GM19043 (cell line): ENCODE measurements around the gene ADIRF.

Source experiments
- ATAC-seq: cut with Tn5 transposase; IDR thresholded peaks from one replicate; pipeline ENCODE4 v1.9.1; 2021; ENCODE audit warnings: low read depth; ENCODE audit not compliant: unreplicated experiment

The ADIRF gene

GRCh38 chr10:86960003-86960862 lies 8.0 kb upstream of the ADIRF start:
- peak; percentile 59 for ATAC-seq

DNA sequence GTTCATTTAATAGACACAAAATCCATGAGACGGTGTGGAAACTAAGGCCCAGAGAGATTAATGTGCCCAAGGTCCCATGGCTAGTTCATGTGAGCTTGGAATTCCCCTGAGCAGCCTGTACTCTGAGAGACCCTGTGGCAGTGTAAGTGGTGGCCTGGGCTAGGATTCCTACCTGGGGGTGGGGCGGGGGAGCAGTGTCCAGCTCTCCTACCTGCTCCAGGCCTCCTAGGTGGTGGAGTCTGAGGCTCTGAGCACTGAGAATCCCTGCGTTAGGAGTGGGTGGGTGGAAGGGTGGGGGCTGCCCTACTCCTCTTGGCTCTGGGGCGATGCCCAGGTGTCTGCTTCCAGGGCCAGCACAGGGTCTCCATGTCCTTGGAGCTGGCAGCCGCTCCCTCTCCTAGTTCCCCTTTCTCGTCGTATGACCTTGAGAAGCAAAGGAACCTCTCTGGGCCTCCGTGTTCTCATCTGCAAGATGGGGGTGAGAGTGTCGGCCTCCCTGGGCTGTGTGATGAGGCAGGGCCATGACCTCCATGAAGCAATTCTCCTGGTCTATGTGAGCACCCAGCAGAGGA lies 7.3 kb upstream of the ADIRF start:
- no peak for ATAC-seq

- ATAC-seq: no peak
These were observed 6.7 kb upstream of the ADIRF start for GRCh38 chr10:86961481-86962091.

DNA sequence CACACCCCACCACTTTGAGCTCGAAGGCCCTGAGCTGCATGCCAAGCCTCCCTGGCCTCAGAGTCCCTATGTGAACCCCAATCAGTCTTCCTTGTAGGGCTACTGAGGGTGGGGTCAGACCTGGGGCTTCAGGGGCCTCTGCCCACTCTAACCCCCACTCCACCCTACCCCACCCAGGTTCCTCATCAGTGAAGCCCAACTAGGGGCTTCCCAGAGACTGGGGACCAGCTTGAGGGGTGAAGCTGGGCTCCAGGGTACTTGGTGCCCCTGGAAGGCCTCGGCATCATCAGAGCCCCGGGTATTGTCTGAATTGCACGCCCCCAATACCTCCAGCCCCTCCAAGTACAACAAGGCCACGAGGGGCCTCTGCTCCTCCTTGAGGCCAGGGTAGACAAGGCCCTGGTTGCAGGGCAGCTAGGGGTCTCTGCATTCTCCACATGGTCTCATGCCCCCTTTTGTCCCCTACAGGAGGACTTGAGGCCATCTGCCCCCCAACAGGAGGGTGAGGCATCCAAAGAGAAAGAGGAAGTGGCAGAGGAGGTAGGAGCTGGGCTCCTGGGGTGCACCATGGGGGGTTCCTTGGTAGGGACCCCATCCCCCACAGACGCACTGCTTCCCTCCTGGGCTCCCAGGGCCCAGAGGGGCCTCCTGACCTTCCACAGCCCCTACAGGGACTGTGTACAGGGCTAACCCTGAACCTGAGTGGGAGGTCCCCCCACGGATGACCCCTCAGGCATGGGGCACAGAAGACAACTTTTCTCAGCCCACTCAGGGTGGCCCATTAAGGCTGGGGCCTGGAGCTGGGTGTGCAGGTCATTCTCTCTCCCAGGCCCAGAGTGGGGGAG lies 5.9 kb upstream of the ADIRF start:
- no peak for ATAC-seq

DNA sequence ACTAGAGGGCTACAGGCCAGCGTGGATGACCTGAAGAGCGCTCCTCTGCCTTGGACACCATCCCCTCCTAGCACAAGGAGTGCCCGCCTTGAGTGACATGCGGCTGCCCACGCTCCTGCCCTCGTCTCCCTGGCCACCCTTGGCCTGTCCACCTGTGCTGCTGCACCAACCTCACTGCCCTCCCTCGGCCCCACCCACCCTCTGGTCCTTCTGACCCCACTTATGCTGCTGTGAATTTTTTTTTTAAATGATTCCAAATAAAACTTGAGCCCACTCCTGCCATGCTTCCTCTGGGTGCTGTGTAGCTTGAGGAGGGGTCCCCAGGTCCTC lies 5.3 kb upstream of the ADIRF start:
- ATAC-seq: no peak

DNA sequence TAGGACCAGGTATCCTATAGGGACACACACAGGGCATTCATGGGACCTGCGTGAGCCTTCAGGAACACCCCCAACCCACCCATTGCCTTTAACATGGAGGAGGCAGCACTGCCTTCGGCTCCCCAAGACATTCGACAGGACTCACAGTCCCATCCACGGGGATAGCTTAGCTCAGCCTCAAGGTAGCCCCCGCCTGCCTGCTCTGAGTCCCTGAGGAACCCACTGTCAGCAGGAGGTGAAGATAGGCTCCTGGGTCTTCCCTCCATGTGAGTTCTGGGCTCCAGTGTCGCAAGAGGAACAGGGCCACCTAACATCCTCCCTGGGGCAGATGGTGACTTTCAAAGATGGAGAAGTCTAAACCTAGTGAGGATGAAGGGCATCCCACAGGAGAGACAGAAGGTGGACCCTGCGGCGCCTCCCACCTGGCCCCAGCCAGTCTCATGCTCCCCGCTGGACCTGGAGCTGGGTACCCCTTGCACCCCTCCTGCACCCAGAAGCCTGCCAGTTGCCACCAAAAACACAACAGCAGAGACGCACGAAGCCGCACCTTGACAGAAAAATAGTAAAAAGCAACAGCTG lies 4.9 kb upstream of the ADIRF start:
- no peak for ATAC-seq

- ATAC-seq: no peak
These were observed 4.0 kb upstream of the ADIRF start for GRCh38 chr10:86964061-86964846.

DNA sequence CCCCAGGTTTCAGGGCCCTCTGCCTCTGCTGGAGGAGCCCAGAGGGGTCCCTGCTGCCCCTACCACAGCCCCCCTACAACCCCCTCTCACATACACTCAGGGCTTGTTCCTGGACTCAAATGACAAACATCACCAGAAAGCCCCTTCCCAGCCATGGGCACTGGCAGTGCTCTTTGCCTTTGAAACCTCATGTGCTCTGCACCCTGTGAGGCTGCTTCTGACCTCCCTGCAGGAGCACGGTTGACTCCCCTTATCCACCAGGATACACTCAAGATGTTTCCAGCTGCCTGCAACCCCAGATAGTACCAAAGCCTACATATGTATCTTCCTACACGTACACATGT lies 3.5 kb upstream of the ADIRF start:
- no peak for ATAC-seq

DNA sequence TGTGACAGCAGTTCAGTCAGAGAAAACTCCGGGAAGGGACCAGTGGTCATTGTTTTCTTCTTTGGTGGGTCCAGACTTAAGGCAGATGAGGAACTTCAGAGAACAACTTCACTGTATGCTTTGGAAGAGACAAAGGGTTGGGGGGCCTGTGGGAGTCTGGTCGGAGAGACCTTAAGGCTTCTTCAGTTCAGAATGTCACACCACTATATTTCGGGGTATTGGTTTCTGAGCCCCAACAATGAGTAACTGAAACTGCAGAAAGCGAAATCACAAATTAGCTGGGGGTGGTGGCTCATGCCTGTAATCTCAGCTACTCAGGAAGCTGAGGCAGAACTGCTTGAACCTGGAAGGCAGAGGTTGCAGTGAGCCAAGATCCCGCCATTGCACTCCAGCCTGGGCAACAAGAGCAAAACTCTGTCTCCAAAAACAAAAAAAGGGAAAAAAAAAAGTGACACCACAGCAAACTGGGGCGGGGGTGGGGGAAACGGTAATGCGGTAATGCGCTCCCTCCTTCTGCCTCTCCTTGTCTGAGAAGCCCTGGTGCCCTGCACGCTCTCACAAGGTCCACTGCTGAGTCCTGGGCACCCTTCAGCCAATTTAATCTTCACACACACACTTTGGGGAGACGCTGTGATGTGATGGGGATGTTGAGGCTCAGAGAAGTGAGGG lies 2.2 kb upstream of the ADIRF start:
- no peak for ATAC-seq

- no peak for ATAC-seq
These were observed 771 bp upstream of the ADIRF start for GRCh38 chr10:86967481-86967941.

GRCh38 chr10:86968994-86969355 lies 693 bp downstream of the ADIRF start:
- no peak for ATAC-seq

DNA sequence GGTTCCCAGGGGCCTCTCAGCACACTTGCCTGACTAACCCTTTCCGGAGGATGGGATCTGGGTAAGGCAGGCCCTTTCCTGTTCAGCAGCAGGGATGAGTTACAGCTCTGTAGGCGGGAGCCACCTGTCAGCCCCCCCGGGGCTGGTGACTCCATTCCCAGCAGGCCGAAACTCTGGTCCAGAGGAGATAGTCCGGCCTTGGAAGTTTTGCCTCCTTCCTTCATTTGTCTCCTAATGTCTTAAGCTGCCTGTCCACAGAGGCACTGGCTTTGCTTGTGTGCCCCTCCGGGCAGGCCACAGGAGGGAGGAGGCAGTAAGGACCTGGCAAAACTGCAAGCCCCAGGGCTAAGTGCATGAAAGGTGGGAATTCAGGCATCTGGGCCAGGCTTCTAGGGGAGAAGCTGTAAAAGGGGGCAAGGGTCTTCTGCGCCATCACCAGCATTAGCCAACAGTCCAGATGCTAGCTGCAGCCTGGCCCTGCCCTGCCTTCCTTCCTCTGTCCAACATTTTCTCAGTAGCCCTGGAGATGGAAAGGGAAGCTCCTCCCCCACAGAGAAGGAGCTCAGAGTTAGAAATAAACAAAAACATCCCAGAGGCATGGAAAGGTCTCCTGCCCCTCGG lies 1.2 kb downstream of the ADIRF start:
- no peak for ATAC-seq

DNA sequence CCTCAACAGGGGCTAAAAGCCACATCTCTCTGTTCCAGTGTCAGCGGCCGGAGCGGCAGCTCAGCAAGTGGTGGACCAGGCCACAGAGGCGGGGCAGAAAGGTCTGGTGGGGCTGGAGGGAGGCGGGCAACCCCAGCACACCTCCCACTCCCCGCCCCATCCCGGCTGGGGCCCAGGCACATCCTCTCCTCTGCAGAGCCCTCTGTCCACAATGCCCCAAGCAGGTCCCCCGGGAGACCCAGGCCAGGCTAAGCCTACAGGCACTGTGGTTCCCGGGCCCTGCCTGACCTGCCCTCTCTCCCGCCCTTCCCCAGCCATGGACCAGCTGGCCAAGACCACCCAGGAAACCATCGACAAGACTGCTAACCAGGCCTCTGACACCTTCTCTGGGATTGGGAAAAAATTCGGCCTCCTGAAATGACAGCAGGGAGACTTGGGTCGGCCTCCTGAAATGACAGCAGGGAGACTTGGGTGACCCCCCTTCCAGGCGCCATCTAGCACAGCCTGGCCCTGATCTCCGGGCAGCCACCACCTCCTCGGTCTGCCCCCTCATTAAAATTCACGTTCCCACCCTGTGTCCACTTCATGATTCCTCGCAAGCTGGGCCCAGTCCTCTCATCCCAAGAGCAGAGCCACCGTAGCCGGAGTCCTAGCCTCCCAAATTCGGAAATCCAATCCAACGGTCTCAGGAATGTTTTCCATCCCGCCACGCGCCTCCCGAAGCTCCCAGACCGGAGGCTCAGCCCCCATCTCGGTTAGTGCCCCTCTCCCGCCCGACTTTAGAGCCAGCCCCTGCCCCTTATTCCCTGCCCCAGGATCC lies 2.1 kb downstream of the ADIRF start:
- no peak for ATAC-seq

DNA sequence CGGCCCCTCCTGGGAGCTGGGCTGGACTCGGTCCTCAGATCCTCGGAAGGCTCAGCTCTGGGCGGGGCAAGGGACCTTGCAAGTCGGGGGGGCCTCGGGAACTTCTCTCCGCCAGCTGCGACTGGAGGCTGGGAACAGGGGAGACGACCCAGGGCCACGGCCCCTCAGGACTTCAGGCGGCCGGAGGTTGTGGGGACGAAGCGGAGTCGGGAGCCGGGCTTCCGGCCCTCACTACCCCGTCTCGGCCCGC lies 2.6 kb downstream of the ADIRF start:
- no peak for ATAC-seq

- peak; percentile 71 for ATAC-seq
These were observed 3.1 kb downstream of the ADIRF start for GRCh38 chr10:86971232-86971991.

DNA sequence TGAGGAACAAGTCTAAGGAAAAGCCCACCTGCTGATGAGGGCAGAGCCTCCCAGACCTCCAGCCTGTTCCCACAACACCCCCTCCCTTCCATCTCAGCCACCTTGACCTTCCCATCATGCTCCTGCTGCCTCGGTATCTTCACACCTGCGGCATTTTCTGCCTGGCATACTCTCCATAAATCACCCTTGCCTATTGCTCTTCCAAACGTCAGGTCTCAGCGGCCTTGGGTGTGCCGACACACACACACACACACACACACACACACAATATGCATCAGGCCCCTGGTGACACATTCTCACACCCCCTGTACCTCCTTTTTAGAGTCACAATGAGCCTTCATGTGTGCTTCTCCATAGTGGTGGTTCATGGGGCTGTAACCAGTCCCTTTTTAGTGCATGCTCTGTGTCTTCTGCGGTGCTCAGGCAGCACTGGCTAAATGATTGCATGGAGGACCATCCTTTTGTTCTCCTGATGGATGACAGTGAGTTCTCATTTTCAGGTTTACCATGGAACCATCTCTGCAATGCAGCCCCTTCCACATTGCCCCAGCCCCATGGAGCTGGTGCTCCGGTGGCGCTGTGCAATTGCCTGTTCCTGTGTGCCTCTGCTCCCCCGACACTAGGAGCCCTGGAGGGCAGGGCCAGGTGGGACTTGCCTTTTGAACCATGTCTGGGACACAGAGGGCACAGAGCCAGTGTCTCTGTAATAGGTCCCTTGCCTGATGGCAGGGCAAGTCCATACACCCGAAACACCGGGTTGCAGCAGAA lies 4.5 kb downstream of the ADIRF start:
- ATAC-seq: no peak

- ATAC-seq: no peak
These were observed 6.2 kb downstream of the ADIRF start for GRCh38 chr10:86974484-86974883.
